ENCODE data around the gene MARS1.

- TF ChIP-seq CTCF (IDR thresholded peaks at IDR 0.05; ENCODE audit: poor library complexity): no peak
- no peak for TF ChIP-seq EZH2 (IDR thresholded peaks at IDR 0.05; ENCODE audit: borderline replicate concordance)
Measured at GRCh38 chr12:57439762-57440266, 48.1 kb upstream of the MARS1 start.

All from hepatocyte (in vitro differentiated cells).